GM21619 (cell line): Measurements from ENCODE around the gene SLC24A3.

Source experiments
- ATAC-seq: cut with Tn5 transposase; IDR thresholded peaks from one replicate; pipeline ENCODE4 v1.9.1; 2021; ENCODE audit not compliant: unreplicated experiment

Gene SLC24A3

GRCh38 chr20:19236371-19237055 lies 24.1 kb downstream of the SLC24A3 start:
- ATAC-seq: no peak

- ATAC-seq: no peak
Measured at GRCh38 chr20:19241440-19241839, 29.0 kb downstream of the SLC24A3 start.

GRCh38 chr20:19244291-19244690 lies 31.8 kb downstream of the SLC24A3 start:
- ATAC-seq: no peak

GRCh38 chr20:19249106-19249879 lies 36.9 kb downstream of the SLC24A3 start:
- ATAC-seq: no peak

GRCh38 chr20:19250346-19250745 lies 37.9 kb downstream of the SLC24A3 start:
- no peak for ATAC-seq

- ATAC-seq: no peak
Measured at GRCh38 chr20:19251506-19251905, 39.1 kb downstream of the SLC24A3 start.

GRCh38 chr20:19251958-19252357 lies 39.5 kb downstream of the SLC24A3 start:
- ATAC-seq: no peak

GRCh38 chr20:19252451-19253120 lies 40.1 kb downstream of the SLC24A3 start:
- ATAC-seq: no peak

- no peak for ATAC-seq
Measured at GRCh38 chr20:19253316-19253715, 40.9 kb downstream of the SLC24A3 start.

GRCh38 chr20:19253916-19254820 lies 41.7 kb downstream of the SLC24A3 start:
- ATAC-seq: no peak

GRCh38 chr20:19254956-19255355 lies 42.5 kb downstream of the SLC24A3 start:
- ATAC-seq: no peak

GRCh38 chr20:19256085-19256484 lies 43.6 kb downstream of the SLC24A3 start:
- no peak for ATAC-seq

- ATAC-seq: no peak
Measured at GRCh38 chr20:19256906-19257595, 44.6 kb downstream of the SLC24A3 start.

- no peak for ATAC-seq
Measured at GRCh38 chr20:19257865-19258264, 45.4 kb downstream of the SLC24A3 start.

GRCh38 chr20:19259141-19259591 lies 46.7 kb downstream of the SLC24A3 start:
- ATAC-seq: no peak

- ATAC-seq: no peak
Measured at GRCh38 chr20:19260412-19261090, 48.1 kb downstream of the SLC24A3 start.

- no peak for ATAC-seq
Measured at GRCh38 chr20:19264191-19264590, 51.7 kb downstream of the SLC24A3 start.

GRCh38 chr20:19265646-19266374 lies 53.4 kb downstream of the SLC24A3 start:
- ATAC-seq: no peak

- no peak for ATAC-seq
Measured at GRCh38 chr20:19268426-19268825, 56.0 kb downstream of the SLC24A3 start.
